Activated naive CD8-positive, alpha-beta T cell (primary cell): ENCODE data around the gene SLC16A3.
"Not testable (repeated sequence)": the region's sequence is repeated elsewhere in the genome, so short reads cannot be mapped to it uniquely, and the experiment has no call there.

Experiments used
- H3K27ac Mint-ChIP-seq: one replicate; pipeline ENCODE4 v1.8.0; 2021; ENCODE audit warnings: mixed read lengths
- H3K27me3 Mint-ChIP-seq: one replicate; pipeline ENCODE4 v1.8.0; 2021; ENCODE audit warnings: mixed read lengths
- H3K36me3 Mint-ChIP-seq: one replicate; pipeline ENCODE4 v1.8.0; 2021; ENCODE audit warnings: mixed read lengths
- H3K4me1 Mint-ChIP-seq: one replicate; pipeline ENCODE4 v1.8.0; 2021; ENCODE audit warnings: low read depth, mixed read lengths
- H3K4me3 Mint-ChIP-seq: one replicate; pipeline ENCODE4 v1.8.0; 2021; ENCODE audit warnings: mild to moderate bottlenecking, mixed read lengths
- H3K9me3 Mint-ChIP-seq: one replicate; pipeline ENCODE4 v1.8.0; 2021; ENCODE audit warnings: low read depth, mixed read lengths

Gene SLC16A3

GRCh38 chr17:82252511-82253178 is 23.8 kb downstream of the SLC16A3 start:
- no peaks in the 10 kb centered on the region for H3K9me3 Mint-ChIP-seq
- no peak overlapping the region for H3K27ac Mint-ChIP-seq
- no peaks in the 10 kb centered on the region for H3K27me3 Mint-ChIP-seq
- no peak overlapping the region for H3K4me3 Mint-ChIP-seq
- peaks cover 6% of the 10 kb centered on the region for H3K36me3 Mint-ChIP-seq
- peaks cover 20% of the 10 kb centered on the region for H3K4me1 Mint-ChIP-seq

- H3K36me3 Mint-ChIP-seq: peaks cover 4% of the 10 kb centered on the region
- no peaks in the 10 kb centered on the region for H3K27me3 Mint-ChIP-seq
- no peaks in the 10 kb centered on the region for H3K9me3 Mint-ChIP-seq
- H3K27ac Mint-ChIP-seq: no peak overlapping the region
- H3K4me3 Mint-ChIP-seq: no peak overlapping the region
- peaks cover 17% of the 10 kb centered on the region for H3K4me1 Mint-ChIP-seq
Observed at GRCh38 chr17:82253179-82253544, 24.3 kb downstream of the SLC16A3 start.

- H3K4me3 Mint-ChIP-seq, H3K27me3 Mint-ChIP-seq, H3K27ac Mint-ChIP-seq, H3K9me3 Mint-ChIP-seq, H3K36me3 Mint-ChIP-seq: not testable (repeated sequence)
- peaks cover 20% of the 10 kb centered on the region for H3K4me1 Mint-ChIP-seq
Observed at GRCh38 chr17:82254096-82254495, 25.3 kb downstream of the SLC16A3 start.

- not testable (repeated sequence) for H3K9me3 Mint-ChIP-seq, H3K27ac Mint-ChIP-seq, H3K4me3 Mint-ChIP-seq, H3K27me3 Mint-ChIP-seq, H3K36me3 Mint-ChIP-seq
- peaks cover 21% of the 10 kb centered on the region for H3K4me1 Mint-ChIP-seq
Observed at GRCh38 chr17:82254746-82255145, 25.9 kb downstream of the SLC16A3 start.

DNA sequence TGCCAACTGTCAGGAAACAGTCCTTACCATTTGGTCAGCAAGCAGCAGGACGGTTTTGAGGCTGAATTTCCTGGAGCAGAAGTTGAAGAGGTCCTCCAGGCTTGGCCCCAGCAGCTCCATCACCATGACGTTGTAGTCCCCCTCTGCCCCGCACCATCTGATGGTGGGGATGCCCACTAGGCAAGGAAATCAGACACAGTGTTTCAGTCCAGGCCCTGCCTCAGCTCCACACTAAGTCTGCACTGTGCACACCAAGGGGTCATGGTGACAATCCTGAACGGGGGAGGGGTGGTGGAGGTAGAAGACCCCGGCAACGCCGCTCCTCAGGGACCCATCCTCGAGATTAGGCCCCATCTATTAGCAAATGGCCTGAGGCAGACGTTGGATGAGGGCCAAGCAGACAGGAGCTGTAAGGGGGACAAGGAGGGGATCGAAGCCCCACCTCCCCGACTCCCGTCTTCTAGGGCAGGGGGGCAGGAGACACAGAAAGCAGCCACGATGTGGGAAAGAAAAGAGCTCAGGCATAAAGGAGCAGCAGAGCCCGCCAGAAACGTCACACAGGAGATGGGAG is 26.6 kb downstream of the SLC16A3 start:
- peaks cover 29% of the 10 kb centered on the region for H3K4me1 Mint-ChIP-seq
- H3K9me3 Mint-ChIP-seq: no peaks in the 10 kb centered on the region
- H3K27me3 Mint-ChIP-seq: no peaks in the 10 kb centered on the region
- peak overlapping the region; percentile 16 for H3K27ac Mint-ChIP-seq
- H3K36me3 Mint-ChIP-seq: peaks cover 8% of the 10 kb centered on the region
- H3K4me3 Mint-ChIP-seq: no peak overlapping the region

GRCh38 chr17:82256242-82256885 is 27.5 kb downstream of the SLC16A3 start:
- H3K27ac Mint-ChIP-seq: peak overlapping the region; percentile 16
- peaks cover 8% of the 10 kb centered on the region for H3K36me3 Mint-ChIP-seq
- peaks cover 32% of the 10 kb centered on the region for H3K4me1 Mint-ChIP-seq
- no peak overlapping the region for H3K4me3 Mint-ChIP-seq
- H3K9me3 Mint-ChIP-seq: no peaks in the 10 kb centered on the region
- H3K27me3 Mint-ChIP-seq: no peaks in the 10 kb centered on the region

GRCh38 chr17:82257473-82257872 is 28.6 kb downstream of the SLC16A3 start:
- peaks cover 5% of the 10 kb centered on the region for H3K36me3 Mint-ChIP-seq
- H3K4me1 Mint-ChIP-seq: peaks cover 36% of the 10 kb centered on the region
- peak overlapping the region; percentile 74 for H3K27ac Mint-ChIP-seq
- H3K4me3 Mint-ChIP-seq: peak overlapping the region; percentile 44
- no peaks in the 10 kb centered on the region for H3K9me3 Mint-ChIP-seq
- no peaks in the 10 kb centered on the region for H3K27me3 Mint-ChIP-seq

DNA sequence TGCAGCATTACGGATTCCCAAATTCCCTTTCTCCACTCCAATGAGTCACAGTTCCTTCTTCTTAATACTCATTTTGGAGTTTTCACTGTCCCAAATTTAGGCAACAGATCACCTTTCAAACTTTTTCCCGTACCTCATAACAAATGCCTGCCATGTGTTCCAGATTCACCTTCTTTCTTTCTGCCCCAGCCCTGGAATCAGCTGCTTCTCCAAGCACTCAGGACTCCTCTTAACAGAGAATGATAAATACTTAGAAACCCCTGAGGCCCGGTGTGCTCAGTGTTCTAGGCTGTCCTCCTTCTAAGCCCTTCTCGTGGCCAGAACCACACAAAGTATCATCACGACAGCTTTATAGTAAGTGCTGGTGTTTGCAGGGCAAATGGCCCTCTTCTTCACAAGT is 29.7 kb downstream of the SLC16A3 start:
- peak overlapping the region; percentile 47 for H3K27ac Mint-ChIP-seq

GRCh38 chr17:82259972-82260961 is 31.4 kb downstream of the SLC16A3 start:
- peak overlapping the region; percentile 76 for H3K27ac Mint-ChIP-seq
- H3K36me3 Mint-ChIP-seq: not testable (repeated sequence)

More for the DNA sequence above, 29.7 kb downstream of the SLC16A3 start:
- Mint-ChIP-seq H3K27me3 (no peaks in the 10 kb centered on the region), H3K4me1 (peaks cover 36% of the 10 kb centered on the region), H3K36me3 (peaks cover 4% of the 10 kb centered on the region), H3K9me3 (no peaks in the 10 kb centered on the region), H3K4me3 (no peak overlapping the region)

DNA sequence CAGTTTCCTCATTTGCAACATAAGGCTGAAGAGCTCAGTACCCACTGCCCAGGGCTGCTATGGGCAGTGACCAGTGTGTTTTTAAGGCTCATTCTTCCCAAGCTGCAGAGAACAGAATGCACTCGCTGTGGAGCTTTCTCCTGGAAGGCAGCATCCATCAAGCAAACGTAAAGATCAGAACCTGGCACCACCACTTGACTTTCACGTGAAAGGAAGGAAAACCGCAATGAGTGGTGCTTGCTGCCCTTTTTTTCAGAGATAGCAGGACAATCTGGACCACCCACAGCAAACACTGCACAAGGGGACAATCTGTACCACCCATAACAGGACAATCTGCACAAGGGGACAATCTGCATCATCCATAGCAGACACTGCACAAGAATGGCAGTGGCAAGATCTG is 33.5 kb downstream of the SLC16A3 start:
- Mint-ChIP-seq H3K27me3 (no peaks in the 10 kb centered on the region), H3K4me1 (peaks cover 41% of the 10 kb centered on the region), H3K9me3 (no peaks in the 10 kb centered on the region), H3K4me3 (no peak overlapping the region), H3K36me3 (peaks cover 4% of the 10 kb centered on the region), H3K27ac (no peak overlapping the region)

More at GRCh38 chr17:82259972-82260961, 31.4 kb downstream of the SLC16A3 start:
- not testable (repeated sequence) for H3K9me3 Mint-ChIP-seq, H3K4me3 Mint-ChIP-seq, H3K27me3 Mint-ChIP-seq
- peaks cover 36% of the 10 kb centered on the region for H3K4me1 Mint-ChIP-seq

DNA sequence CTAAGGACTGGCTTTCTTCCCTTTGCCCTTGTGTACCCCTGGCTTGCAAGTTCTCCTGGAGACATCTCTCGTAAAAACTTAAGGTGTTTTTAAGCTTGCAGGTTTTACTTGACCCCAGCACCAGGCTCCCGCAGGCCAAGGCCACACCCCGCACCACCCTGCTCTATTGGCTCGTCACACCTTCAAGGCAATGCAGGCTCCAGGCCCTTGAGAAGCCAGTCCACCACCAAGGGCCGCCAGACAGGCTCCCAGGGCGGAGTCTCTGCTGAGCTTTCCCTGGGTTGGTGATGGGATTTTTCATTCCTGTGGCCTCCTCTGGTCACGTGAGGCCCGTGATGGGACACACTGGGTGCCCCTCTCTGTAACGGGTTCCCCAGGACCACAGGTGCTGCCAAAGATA is 34.8 kb downstream of the SLC16A3 start:
- Mint-ChIP-seq H3K9me3 (no peaks in the 10 kb centered on the region), H3K27me3 (no peaks in the 10 kb centered on the region), H3K4me1 (peaks cover 46% of the 10 kb centered on the region), H3K27ac (no peak overlapping the region), H3K4me3 (no peak overlapping the region), H3K36me3 (peaks cover 4% of the 10 kb centered on the region)

- Mint-ChIP-seq H3K4me1 (peaks cover 58% of the 10 kb centered on the region), H3K9me3 (no peaks in the 10 kb centered on the region), H3K36me3 (peaks cover 3% of the 10 kb centered on the region), H3K27ac (peak overlapping the region; percentile 79), H3K4me3 (no peak overlapping the region), H3K27me3 (no peaks in the 10 kb centered on the region)
Observed at GRCh38 chr17:82266142-82266541, 37.3 kb downstream of the SLC16A3 start.

- peaks cover 66% of the 10 kb centered on the region for H3K4me1 Mint-ChIP-seq
- no peaks in the 10 kb centered on the region for H3K9me3 Mint-ChIP-seq
- peaks cover 6% of the 10 kb centered on the region for H3K36me3 Mint-ChIP-seq
- no peaks in the 10 kb centered on the region for H3K27me3 Mint-ChIP-seq
- peak overlapping the region; percentile 66 for H3K4me3 Mint-ChIP-seq
- peak overlapping the region; percentile 85 for H3K27ac Mint-ChIP-seq
Observed at GRCh38 chr17:82267575-82268379, 38.9 kb downstream of the SLC16A3 start.
